HG02870 (cell line): Measurements from ENCODE around the gene POU2F1.
"Not testable (repeated sequence)": the region's sequence is repeated elsewhere in the genome, so short reads cannot be mapped to it uniquely, and the experiment has no call there.

ENCODE experiments used
- ATAC-seq: cut with Tn5 transposase; IDR thresholded peaks from one replicate; pipeline ENCODE4 v1.9.1; 2021; ENCODE audit warnings: mild to moderate bottlenecking, moderate library complexity; ENCODE audit not compliant: unreplicated experiment

The POU2F1 gene

DNA sequence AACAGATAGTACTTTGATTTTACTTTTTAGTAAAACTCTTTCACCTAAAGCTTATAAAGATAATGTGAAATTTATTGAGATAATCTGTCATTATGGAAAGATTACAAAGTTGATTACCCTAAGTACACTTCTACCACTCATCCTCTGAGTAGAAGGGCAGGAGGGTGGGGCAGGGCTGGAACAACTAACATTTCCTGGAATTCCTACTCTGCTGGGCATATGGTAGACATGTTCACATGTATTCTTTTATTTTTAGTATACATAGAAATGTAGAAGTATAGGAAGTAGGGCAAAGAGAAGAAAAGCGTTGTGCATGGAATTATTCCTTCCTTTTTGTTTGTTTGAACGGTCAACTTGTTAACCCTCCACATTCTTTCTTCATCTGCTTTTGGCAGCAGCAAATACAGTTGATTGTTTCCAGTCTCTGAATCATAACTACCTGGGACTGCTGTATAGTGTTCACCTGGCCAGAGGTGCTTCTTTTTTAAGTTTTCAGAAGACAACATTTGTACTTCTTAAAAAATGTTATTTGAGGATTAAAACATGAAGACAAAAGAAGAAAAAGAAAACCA, 85.1 kb downstream of the POU2F1 start:
- ATAC-seq = no peak

DNA sequence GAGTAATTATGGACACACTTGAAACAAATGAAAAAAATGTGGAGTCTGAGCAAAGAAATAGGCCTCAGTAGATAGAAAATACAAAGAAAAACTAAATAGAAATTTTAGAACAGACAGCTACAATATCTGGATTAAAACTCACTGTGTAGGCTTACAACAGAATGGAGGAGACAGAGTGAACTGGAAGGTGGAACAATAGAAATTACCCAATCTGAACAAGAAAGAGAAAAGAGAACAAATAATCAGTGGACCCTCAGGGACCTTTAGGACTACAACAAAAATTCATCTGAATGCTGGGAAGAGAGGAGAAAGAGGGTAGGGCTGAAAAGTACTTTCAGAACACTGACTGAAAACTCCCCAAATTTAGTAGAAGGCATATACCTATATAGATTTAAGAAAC, 90.0 kb downstream of the POU2F1 start:
- no peak for ATAC-seq

DNA sequence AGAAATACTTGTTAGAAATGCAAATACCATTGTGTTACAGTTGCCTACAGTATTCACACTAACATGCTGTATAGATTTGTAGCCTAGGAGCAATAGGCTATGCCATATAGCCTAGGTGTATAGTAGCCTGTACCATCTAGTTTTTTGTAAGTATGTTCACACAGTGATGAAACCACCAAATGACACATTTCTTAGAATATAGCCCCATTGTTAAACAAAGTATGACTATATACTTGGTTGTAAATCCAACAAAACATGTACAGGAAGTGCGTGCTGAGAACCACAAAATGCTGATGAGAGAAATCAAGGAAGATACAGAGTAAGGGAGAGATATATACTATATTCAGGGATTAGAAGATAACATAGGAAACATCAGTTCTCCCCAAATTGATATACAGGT, 92.2 kb downstream of the POU2F1 start:
- ATAC-seq = no peak

DNA sequence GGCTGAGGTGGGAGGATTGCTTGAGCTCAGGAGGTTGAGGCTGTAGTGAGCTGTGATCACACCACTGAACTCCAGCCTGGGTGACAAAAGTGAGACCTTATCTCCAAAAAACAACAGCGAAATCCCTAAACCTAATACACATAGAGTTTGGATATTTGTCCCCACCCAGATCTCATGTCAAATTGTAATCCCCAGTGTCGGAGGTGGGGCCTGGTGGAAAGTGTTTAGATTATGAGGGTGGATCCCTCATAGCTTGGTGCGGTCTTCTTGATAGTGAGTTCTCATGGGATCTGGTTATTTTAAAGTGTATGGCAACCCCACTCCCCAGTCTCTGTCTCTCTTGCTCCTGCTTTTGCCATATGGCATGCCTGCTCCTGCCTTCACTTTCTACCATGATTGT, 94.0 kb downstream of the POU2F1 start:
- no peak for ATAC-seq

DNA sequence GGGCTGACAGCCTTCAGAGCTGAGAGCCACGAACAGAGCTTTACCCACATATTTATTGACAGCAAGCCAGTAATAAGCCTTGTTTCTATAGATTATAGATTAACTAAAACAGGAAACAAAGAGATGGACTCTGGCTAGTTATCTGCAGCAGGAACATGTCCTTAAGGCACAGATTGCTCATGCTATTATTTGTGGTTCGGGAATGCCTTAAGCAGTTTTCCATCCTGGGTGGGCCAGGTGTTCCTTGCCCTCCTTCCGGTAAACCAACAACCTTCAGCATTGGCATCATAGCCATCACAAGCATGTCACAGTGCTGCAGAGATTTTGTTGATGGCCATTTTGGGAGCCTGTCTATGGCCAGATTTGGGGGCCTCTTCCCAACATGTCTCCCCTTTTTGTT, 96.8 kb downstream of the POU2F1 start:
- ATAC-seq = no peak

DNA sequence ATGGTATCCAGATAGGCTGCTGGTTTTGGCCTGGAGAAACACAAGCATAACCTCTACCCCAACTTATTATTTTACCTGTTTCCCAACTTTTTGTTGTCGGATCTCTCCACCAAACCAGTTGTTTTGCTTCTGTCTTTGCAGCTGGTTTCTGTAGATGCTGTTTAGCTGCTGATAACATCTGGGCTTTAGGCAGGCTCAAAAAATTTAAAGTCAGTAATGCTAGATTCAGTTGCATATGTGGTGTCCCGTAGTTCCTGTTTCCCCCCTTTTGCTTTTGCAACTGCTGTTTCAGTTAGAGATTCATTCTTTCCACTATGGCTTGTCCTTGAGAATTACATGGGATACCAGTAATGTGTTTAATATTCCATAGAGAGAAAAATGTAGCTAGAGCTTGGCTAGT, 98.5 kb downstream of the POU2F1 start:
- ATAC-seq = not testable (repeated sequence)

DNA sequence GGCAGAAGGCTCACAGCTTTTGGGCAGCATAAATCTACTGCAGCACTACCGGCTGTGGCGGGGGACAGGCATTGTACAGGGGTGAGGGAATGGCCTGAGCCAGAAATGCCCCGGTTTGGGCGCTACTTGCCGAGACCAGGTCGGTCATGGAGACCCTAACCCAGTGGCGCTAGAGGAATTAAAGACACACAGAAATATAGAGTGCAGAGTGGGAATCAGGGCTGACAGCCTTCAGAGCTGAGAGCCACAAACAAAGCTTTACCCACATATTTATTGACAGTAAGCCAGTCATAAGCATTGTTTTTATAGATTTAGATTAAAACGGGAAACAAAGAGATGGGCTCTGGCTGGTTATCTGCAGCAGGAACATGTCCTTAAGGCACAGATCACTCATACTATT, 101.8 kb downstream of the POU2F1 start:
- ATAC-seq = no peak

DNA sequence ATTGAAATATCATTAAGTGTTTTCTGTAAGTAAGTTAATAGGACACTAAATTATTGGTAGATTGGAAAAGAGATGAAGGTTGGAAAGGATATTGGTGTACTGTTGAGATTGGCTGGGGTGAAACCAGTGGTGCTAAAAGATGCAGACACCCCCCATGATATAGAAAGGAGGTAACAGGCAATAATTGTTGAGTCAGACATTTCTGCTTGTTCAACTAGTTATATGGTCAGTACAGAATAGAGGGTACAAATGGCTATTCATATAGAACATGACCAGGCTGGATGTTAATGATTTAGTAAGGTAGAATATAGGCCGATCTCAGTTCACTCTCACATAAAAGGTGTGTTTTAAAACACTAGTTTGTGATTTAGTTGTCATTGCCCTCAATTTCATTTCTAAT, 104.5 kb downstream of the POU2F1 start:
- ATAC-seq = no peak

DNA sequence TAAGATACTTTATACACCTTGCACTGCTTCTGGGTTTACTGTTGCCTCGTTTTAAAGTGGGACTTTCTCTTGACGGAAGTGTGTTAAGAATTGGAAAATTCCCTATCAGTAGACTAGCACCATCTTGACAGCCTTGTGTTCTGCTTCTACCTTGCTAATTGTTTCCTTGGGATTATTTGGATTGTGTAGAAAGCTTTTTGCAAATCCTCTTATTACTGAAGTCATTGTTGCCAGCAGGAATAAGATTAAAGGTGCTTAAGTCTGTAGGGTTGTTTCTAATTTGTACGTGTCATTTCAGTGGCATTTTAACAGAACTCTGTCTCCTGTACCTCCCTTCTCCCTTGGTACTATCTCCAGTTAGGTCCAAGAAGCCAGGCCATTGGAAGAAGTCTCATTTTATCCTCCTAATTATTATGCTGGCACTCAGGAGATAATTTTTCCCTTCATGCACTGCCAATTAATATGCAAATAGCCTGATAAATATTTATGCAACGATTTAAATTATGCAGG, 107.7 kb downstream of the POU2F1 start:
- ATAC-seq = peak; percentile 0

DNA sequence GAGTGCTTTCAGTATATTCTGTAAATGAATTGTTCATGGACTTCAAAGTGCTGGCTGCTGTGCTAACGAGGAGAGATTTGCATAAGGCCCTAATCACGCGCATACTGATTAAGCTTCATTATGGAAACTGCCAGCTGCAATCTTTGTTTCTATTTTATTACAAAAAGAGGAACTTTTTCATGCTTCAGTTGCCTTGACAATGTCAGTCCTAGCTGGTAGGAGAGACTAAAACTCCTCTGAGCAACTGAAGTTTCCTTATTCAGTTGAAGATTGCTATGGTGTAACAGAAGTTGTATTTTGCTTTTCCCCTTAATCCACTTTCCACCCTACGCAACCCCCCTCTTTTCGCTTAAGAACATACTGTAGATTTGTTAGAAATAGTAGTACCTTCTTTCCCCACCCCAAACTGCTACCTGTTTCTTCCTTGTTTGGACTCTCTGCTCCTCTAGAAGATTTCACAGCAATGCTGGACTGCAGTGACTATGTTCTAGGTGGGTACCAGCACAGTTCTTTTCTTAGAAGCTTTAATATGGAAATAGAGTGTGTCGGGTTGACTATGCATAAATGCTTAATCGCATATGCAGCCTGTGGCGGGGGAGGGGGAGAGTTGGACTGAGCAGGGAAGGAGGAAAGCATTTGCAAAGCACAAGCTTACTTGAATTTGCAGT, 108.3 kb downstream of the POU2F1 start:
- peak; percentile 62 for ATAC-seq

DNA sequence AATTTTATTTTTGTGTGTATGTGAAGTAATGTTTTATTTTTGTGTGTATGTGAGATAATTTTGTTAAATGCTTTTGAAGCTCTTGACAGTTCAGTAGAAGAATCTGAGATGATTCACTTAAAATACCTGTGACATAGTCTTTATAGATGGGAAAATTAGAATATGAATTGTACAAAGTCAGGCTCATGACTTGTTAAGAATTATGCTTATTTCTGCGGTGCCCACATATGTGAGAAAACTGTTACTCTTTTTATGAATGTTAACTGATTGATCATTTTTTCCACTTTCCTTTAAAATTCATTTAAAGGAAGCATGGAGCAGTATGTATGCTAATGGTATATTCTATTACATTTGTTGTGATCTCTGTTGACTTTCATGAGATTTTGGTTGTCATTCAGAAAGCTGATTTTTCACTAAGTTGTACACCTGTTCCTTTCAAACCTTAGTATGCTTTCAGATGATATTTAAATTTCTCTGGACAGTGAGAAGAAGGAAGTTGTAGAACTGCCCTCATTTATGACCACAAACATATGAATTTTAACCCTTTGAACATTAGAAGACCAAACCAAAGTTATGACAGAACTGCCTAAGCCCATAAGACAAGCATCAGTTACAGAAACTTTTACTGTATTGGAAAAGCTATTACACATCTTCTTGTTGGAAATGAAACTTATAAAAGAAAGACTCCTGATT, 110.1 kb downstream of the POU2F1 start:
- no peak for ATAC-seq

DNA sequence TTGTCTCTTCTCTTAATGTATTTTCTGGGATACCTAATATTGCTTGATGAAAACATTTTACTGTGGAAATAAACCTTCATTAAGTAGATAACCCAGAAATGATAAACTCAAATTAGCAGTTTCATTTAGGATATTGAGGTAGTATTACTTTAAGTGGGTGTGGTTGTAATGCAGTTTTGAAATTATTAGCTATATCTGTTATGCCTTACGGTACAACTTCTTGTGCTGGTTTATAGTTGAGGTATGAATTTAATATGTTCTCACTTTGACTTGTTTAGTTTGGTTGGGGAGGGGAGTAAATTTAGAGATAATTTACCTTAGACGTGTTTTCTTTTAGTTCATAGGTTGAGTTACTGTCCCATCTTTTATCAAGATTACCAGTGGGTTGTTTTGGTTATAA, 111.0 kb downstream of the POU2F1 start:
- ATAC-seq = no peak

DNA sequence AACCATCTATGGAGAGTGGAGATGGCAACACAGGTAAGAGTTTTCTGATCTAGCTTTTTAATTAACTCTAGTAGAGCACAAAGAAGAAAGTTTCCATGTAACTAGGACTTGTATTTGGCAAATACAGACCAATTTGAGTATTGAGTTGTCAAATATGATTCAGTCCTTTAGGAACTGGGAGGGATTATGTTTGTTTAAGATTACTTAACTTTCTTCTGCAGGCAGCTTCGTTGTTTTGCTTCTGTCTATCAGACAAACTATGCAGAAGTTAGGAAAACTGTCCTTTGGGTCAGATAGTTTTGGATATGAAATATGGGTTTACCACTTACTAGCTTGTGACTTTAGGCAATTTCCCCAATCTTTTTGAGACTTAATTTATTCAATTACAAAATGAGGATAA, 111.8 kb downstream of the POU2F1 start:
- ATAC-seq = no peak

DNA sequence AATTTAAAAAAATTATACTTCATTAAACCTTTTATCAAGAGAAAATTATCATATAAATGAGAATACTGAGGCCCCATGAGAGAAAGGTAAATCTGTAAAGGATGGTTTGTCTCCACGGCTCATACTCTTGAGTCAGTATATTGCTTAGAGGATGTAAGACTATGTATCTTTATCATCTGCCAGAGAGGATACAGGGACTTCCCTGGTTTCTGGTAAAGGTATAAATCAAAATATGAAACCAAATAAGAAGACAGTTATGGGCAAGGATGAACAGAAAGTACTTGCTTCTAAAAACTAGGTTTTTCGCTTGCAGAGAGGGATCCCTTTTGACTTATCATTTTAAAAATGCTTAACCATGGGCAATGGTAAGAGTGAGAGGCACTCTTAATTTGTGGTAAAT, 112.4 kb downstream of the POU2F1 start:
- ATAC-seq = no peak

DNA sequence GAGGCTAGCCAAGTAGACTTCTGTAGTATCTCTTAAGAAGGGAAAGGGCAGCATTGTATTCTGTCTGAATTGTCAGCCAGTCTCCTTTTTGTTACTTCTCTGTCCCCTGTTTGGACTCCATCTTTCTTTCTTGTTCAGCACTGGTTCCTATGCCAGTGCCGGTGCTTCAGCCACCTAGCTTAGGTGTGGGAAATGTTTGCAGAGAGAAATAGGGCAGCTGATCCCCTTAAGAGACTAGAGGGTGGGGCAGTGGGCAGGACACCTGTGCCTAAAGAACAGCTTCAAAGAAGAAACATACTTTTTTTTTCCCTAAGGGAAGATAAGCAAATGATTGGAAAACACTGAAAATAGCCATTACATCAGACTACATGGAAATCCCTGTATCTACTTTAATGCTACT, 113.0 kb downstream of the POU2F1 start:
- ATAC-seq = no peak

DNA sequence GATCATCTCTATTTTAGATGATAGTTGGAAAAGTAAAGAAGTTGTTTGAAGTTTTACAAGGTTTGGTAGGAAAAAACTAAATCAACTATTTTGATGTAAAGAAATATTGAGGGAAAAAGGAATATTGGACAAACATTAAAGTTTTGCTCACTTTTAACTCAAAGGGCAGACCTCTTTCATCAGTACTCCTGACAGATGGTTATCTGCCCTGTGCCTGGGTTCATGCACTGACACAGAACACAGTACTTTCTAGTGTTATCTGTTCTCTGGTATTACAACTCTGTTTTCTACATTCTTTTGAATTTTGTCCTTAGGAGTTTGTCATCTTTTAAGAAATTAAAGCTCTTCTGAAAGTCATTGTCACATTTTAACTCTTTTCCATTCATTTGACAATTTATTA, 118.7 kb downstream of the POU2F1 start:
- ATAC-seq = no peak

DNA sequence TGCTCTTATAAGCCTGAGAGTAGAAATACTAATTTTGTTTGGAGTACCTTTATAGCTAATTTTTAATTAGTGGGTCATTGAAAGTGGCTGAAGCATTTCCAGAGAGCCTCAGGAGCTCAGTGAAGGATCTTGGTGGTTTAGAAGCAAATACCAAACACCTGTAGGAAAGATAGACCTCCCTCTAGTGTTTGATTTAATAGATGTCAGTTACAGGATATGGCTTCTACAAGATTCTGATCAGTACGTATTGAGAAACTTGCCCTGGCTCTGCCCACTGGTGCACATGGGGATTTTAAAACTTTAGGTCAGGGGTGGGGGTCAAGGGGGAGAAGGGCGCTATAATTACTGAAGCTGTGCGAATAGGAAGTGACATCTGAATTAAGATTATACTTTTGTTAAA, 122.2 kb downstream of the POU2F1 start:
- ATAC-seq = peak; percentile 53

DNA sequence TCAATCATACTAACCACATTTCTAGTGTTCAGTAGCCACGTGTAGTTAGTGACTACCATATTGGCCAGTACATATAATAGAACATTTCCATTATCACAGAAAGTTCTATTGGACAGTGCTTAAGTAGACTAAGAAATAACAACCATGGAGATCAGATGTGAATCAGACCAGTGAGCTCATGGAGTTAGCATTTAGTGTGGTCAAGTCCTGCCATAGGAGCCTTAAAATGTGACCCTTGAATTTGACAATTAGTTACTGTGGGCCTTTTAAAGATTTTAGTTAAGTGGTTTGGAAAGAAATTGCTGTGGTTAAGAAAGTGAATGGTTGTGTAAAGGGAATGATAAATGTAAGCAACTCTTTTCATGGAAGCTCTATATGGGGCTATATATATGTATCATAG, 123.4 kb downstream of the POU2F1 start:
- ATAC-seq = no peak

DNA sequence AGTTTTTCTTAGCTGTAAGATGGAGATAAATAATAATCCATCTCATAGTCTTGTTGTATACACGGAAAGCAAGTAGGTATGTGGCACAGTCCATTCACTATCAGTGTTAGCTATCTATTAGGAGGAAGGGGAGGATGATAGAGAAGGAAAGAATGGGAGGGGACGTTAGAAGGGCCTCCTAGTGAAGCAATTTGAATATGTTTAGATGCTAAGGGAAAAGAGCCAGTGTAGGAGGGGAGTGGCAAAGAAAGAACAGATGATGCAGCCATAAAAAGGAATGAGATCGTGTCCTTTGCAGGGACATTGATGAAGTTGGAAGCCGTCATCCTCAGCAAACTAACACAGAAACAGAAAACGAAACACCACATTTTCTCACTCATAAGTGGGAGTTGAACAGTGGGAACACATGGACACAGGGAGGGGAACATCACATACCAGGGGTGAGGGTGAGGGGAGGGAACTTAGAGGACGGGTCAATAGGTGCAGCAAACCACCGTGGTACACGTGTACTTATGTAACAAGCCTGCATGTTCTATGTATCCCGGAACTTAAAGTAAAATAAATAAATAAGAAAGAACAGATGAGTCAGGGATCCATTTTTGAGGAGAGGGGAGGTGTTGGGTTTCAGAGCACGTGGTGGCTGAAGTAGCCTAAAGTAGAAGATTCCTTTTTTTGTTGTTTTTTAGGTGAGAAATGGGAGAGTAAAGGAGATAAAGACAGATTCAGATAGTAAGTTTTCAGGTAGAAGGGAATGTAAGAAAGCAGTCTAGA, 124.1 kb downstream of the POU2F1 start:
- no peak for ATAC-seq

DNA sequence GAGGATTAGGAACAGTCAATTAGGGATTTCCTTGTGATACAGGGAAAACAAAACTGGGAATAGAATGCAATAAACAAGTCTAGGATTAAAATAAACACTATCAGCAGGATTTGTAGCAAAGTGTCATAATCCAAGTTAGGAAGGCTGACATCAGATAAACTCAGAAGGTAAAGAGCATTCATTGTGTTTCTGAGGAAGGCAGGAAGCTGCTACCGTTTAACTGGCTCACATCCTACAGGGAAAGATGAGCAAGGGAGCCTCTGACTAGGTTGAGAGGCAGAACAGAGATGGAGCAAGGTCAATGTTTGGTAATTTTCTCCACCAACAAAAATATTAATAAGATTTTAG, 124.7 kb downstream of the POU2F1 start:
- ATAC-seq = no peak

DNA sequence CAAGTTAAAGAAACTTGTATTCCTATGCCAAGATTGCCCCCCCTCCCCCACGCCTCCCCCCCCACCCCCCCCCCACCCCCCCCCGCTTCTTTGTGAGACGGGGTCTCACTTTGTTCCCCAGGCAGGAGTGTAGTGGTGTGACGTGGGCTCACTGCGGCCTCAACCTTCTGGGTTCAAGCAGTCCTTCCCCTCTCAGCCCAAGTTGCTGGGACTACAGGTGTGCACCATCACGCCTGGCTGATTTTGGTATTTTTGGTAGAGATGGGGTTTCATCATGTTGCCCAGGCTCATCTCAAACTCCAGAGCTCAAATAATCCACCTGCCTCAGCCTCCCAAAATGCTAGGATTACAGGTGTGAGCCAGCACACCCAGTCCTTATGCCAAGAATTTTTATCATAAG, 136.6 kb downstream of the POU2F1 start:
- no peak for ATAC-seq

DNA sequence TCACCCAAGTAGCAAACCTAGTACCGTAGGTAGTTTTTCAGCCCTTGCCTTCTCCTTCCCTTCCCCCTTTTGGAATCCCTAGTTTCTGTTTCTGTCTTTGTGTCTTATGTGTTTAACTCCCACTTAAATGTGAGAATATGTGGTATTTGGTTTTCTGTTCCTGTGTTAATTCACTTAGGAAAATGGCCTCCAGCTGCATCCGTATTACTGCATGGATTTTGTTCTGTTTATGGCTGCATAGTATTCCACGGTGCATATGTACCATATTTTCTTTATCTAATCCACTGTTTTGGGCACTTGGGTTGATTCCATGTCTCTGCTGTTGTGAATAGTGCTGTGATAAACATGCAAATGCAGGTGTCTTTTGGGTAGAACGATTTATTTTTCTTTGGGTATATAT, 138.6 kb downstream of the POU2F1 start:
- no peak for ATAC-seq
